Measurements from ENCODE around the gene MCM9.

GRCh38 chr6:118877806-118878205 lies 57.2 kb downstream of the MCM9 start:
- TF ChIP-seq, protein P1, sequence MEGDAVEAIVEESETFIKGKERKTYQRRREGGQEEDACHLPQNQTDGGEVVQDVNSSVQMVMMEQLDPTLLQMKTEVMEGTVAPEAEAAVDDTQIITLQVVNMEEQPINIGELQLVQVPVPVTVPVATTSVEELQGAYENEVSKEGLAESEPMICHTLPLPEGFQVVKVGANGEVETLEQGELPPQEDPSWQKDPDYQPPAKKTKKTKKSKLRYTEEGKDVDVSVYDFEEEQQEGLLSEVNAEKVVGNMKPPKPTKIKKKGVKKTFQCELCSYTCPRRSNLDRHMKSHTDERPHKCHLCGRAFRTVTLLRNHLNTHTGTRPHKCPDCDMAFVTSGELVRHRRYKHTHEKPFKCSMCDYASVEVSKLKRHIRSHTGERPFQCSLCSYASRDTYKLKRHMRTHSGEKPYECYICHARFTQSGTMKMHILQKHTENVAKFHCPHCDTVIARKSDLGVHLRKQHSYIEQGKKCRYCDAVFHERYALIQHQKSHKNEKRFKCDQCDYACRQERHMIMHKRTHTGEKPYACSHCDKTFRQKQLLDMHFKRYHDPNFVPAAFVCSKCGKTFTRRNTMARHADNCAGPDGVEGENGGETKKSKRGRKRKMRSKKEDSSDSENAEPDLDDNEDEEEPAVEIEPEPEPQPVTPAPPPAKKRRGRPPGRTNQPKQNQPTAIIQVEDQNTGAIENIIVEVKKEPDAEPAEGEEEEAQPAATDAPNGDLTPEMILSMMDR (IDR thresholded peaks at IDR 0.05): no peak
- TF ChIP-seq POLR2A (IDR thresholded peaks at IDR 0.05): no peak

Measured in Peyer's patch (tissue), 4 donors.